ENCODE data around the gene IQGAP3. TPM values are rescaled to one million over a fixed set of nuclear protein-coding genes. Genes with fewer than 3 reads are reported as not detected.

The IQGAP3 gene
- polyA plus RNA-seq, 3 donors, result 0.03 to 0.24 TPM; not detected in 1

GRCh38 chr1:156555715-156556114 lies 16.6 kb downstream of the IQGAP3 start:
- peaks cover 10 to 30% of the 10 kb centered on the region in 2 donors for H3K36me3 ChIP-seq (replicated peaks in 1 of 2; ENCODE audit: control insufficient read depth in 1 of 2, insufficient read depth in 2 of 2, low read length in 2 of 2)
- no peak overlapping the region for H2AFZ ChIP-seq (ENCODE audit: insufficient read depth, low read depth, low read length, poor library complexity, severe bottlenecking)
- H3K4me1 Mint-ChIP-seq, result peaks cover 52% of the 10 kb centered on the region
- H3K27me3 ChIP-seq (ENCODE audit: control insufficient read depth in 2 of 2, insufficient read depth in 2 of 2, low read length in 2 of 2), result no peaks in the 10 kb centered on the region
- H3K9me3 ChIP-seq (replicated peaks in 1 of 2; ENCODE audit: control insufficient read depth in 1 of 2, insufficient read depth in 1 of 2, low read length in 2 of 2), result no peaks in the 10 kb centered on the region
- H4K20me1 ChIP-seq (ENCODE audit: insufficient read depth, low read length), result no peaks in the 10 kb centered on the region
- WGBS (ENCODE audit: insufficient coverage), result no CpG with 5 or more reads among the region's 2 CpGs
- TF ChIP-seq CTCF (IDR thresholded peaks at IDR 0.05), result no peak
- no peak overlapping the region for H3K9ac ChIP-seq (ENCODE audit: insufficient read depth, low read length, poor library complexity, severe bottlenecking)
- no peak overlapping the region for H3K4me3 ChIP-seq (replicated peaks in 1 of 3; ENCODE audit: low read depth in 2 of 3, low read length in 3 of 3)
- peaks cover 0 to 2% (median 1%) of the 10 kb centered on the region in 3 donors for H3K27me3 Mint-ChIP-seq (ENCODE audit: low read depth in 3 of 3)
- H3K4me1 ChIP-seq (ENCODE audit: control insufficient read depth in 1 of 2, insufficient read depth in 2 of 2, low read length in 2 of 2), result peaks cover 41 to 45% of the 10 kb centered on the region in 2 donors
- H3K4me3 Mint-ChIP-seq, result no peak overlapping the region
- H3K9me3 Mint-ChIP-seq, result peaks cover 0 to 1% (median 0%) of the 10 kb centered on the region in 7 donors
- intact Hi-C loops (cut with micrococcal nuclease), result loop anchor here in 1 of 2 donors (10.0 kb wide), 1 partner anchor 61 kb away; no protein-coding TSS in a partner anchor
- H3K79me2 ChIP-seq (ENCODE audit: insufficient read depth, low read length), result no peaks in the 10 kb centered on the region
- H3K4me2 ChIP-seq (replicated peaks; ENCODE audit: extremely low read depth, low read length, poor library complexity, severe bottlenecking), result no peak overlapping the region
- DNase-seq, result no peak
- H3K27ac Mint-ChIP-seq, result peak overlapping the region in 4 of 7 donors; percentile 15 to 81 (median 42)
- peaks cover 18 to 29% of the 10 kb centered on the region in 2 donors for H3K36me3 Mint-ChIP-seq
- peak overlapping the region in 1 of 2 donors; percentile 93 for H3K27ac ChIP-seq (ENCODE audit: low read depth in 1 of 2, low read length in 2 of 2)

- Mint-ChIP-seq H3K27ac (peak overlapping the region; percentile 25 to 89 (median 81)), H3K4me1 (peaks cover 55% of the 10 kb centered on the region), H3K4me3 (peak overlapping the region in 1 of 2 donors; percentile 35), H3K9me3 (peaks cover 0 to 1% (median 0%) of the 10 kb centered on the region in 7 donors), H3K27me3 (ENCODE audit: low read depth in 3 of 3) (peaks cover 0 to 2% (median 1%) of the 10 kb centered on the region in 3 donors), H3K36me3 (peaks cover 21 to 32% of the 10 kb centered on the region in 2 donors)
- intact Hi-C loops (cut with micrococcal nuclease), result loop anchor here (5.0 to 10.0 kb wide), 2 partner anchors 53 to 60 kb away; partner anchors contain the start of gene MEF2D (in 1 of the 2)
- Histone ChIP-seq H3K4me1 (ENCODE audit: control insufficient read depth in 1 of 2, insufficient read depth in 2 of 2, low read length in 2 of 2) (peaks cover 41 to 45% of the 10 kb centered on the region in 2 donors), H3K27me3 (ENCODE audit: control insufficient read depth in 2 of 2, insufficient read depth in 2 of 2, low read length in 2 of 2) (no peaks in the 10 kb centered on the region), H3K27ac (ENCODE audit: low read depth in 1 of 2, low read length in 2 of 2) (peak overlapping the region in 1 of 2 donors; percentile 93), H3K9ac (ENCODE audit: insufficient read depth, low read length, poor library complexity, severe bottlenecking) (no peak overlapping the region), H3K36me3 (replicated peaks in 1 of 2; ENCODE audit: control insufficient read depth in 1 of 2, insufficient read depth in 2 of 2, low read length in 2 of 2) (peaks cover 10 to 26% of the 10 kb centered on the region in 2 donors), H2AFZ (ENCODE audit: insufficient read depth, low read depth, low read length, poor library complexity, severe bottlenecking) (no peak overlapping the region), H3K4me2 (replicated peaks; ENCODE audit: extremely low read depth, low read length, poor library complexity, severe bottlenecking) (no peak overlapping the region), H3K4me3 (replicated peaks in 1 of 3; ENCODE audit: low read depth in 2 of 3, low read length in 3 of 3) (no peak overlapping the region), H3K9me3 (replicated peaks in 1 of 2; ENCODE audit: control insufficient read depth in 1 of 2, insufficient read depth in 1 of 2, low read length in 2 of 2) (no peaks in the 10 kb centered on the region), H4K20me1 (ENCODE audit: insufficient read depth, low read length) (no peaks in the 10 kb centered on the region), H3K79me2 (ENCODE audit: insufficient read depth, low read length) (no peaks in the 10 kb centered on the region)
- DNase-seq, result peak in 2 of 3 donors; percentile 25 to 33
- TF ChIP-seq CTCF (IDR thresholded peaks at IDR 0.05), result no peak
- WGBS (ENCODE audit: insufficient coverage), result 52% methylated on average over 5 of the region's 8 CpGs
These were observed 17.4 kb downstream of the IQGAP3 start for GRCh38 chr1:156554971-156555370.
